Measurements from ENCODE around the gene TDRD10.

- TF ChIP-seq POLR2AphosphoS5 (IDR thresholded peaks at IDR 0.05; ENCODE audit: low read depth) (no peak), CTCF (conservative IDR thresholded peaks at IDR 0.05; ENCODE audit: low read depth in 2 of 2) (no peak), NANOG (IDR thresholded peaks at IDR 0.05; ENCODE audit: borderline replicate concordance) (no peak), REST (IDR thresholded peaks at IDR 0.05; ENCODE audit: unreplicated experiment) (no peak), EZH2 (IDR thresholded peaks at IDR 0.05; ENCODE audit: low read depth, unreplicated experiment) (no peak), ZNF114 (CRISPR knock-in tag; IDR thresholded peaks at IDR 0.05) (no peak), STAT1 (IDR thresholded peaks at IDR 0.05; ENCODE audit: unreplicated experiment) (no peak), EZH2phosphoT487 (IDR thresholded peaks at IDR 0.05; ENCODE audit: unreplicated experiment) (no peak), CREB1 (CRISPR knock-in tag; IDR thresholded peaks at IDR 0.05; ENCODE audit: low read depth) (no peak)
Measured at GRCh38 chr1:154589780-154590179, 87.8 kb downstream of the TDRD10 start.

Measured in GM23338 (cell line).